Liver (tissue), 3 donors: Measurements from ENCODE around the gene SLC1A2.

ENCODE experiments used
- ATF3 ChIP-seq: IDR thresholded peaks from 2 replicates; pipeline ENCODE4 v1.6.1; 2016; ENCODE audit warnings: antibody characterized with exemption
- FOXA1 ChIP-seq: IDR thresholded peaks from 2 replicates; pipeline ENCODE4 v1.6.1; 2016; ENCODE audit warnings: antibody characterized with exemption
- GABPA ChIP-seq, 2 donors: IDR thresholded peaks in 1 of 2; conservative IDR thresholded peaks in 1 of 2; 2 replicates each; pipeline ENCODE4 v1.6.1; 2016; ENCODE audit warnings: antibody characterized with exemption in 2 of 2, mild to moderate bottlenecking in 1 of 2, moderate library complexity in 1 of 2
- HNF4A ChIP-seq, 2 donors: conservative IDR thresholded peaks; 2 replicates each; pipeline ENCODE4 v1.6.1; 2016; ENCODE audit warnings: antibody characterized with exemption in 2 of 2, mild to moderate bottlenecking in 2 of 2
- RAD21 ChIP-seq, 2 donors: IDR thresholded peaks; 2 replicates each; pipeline ENCODE4 v1.6.1; 2016; ENCODE audit warnings: antibody characterized with exemption in 2 of 2, mild to moderate bottlenecking in 2 of 2
- RXRA ChIP-seq, 2 donors: IDR thresholded peaks; 2 replicates each; pipeline ENCODE4 v1.6.1; 2017 to 2018; ENCODE audit warnings: antibody characterized with exemption in 2 of 2, mild to moderate bottlenecking in 1 of 2
- SP1 ChIP-seq: IDR thresholded peaks from 2 replicates; pipeline ENCODE4 v1.6.1; 2018; ENCODE audit warnings: antibody characterized with exemption, mild to moderate bottlenecking
- TAF1 ChIP-seq: conservative IDR thresholded peaks from 2 replicates; pipeline ENCODE4 v1.6.1; 2016; ENCODE audit warnings: antibody characterized with exemption, mild to moderate bottlenecking
- YY1 ChIP-seq: IDR thresholded peaks from 2 replicates; pipeline ENCODE4 v1.6.1; 2016; ENCODE audit warnings: antibody characterized with exemption, mild to moderate bottlenecking
- TF ChIP-seq, protein P1 (sequence below): fragments of 150-350 bp; IDR thresholded peaks from 2 replicates; pipeline ENCODE4 v1.5.1; 2017; ENCODE audit warnings: improper control_type of control experiment, low read depth, low read length; ENCODE audit not compliant: missing input control
- TF ChIP-seq, protein P2 (sequence below): IDR thresholded peaks from 2 replicates; pipeline ENCODE4 v1.6.1; 2016; ENCODE audit warnings: antibody characterized with exemption
- TF ChIP-seq, protein P3 (sequence below): IDR thresholded peaks from 2 replicates; pipeline ENCODE4 v1.6.1; 2016; ENCODE audit warnings: antibody characterized with exemption
- TF ChIP-seq, protein P4 (sequence below): IDR thresholded peaks from 2 replicates; pipeline ENCODE4 v1.6.1; 2016; ENCODE audit warnings: antibody characterized with exemption, mild to moderate bottlenecking
- donor health status: healthy.
- donor health status: healthy.

DNA sequence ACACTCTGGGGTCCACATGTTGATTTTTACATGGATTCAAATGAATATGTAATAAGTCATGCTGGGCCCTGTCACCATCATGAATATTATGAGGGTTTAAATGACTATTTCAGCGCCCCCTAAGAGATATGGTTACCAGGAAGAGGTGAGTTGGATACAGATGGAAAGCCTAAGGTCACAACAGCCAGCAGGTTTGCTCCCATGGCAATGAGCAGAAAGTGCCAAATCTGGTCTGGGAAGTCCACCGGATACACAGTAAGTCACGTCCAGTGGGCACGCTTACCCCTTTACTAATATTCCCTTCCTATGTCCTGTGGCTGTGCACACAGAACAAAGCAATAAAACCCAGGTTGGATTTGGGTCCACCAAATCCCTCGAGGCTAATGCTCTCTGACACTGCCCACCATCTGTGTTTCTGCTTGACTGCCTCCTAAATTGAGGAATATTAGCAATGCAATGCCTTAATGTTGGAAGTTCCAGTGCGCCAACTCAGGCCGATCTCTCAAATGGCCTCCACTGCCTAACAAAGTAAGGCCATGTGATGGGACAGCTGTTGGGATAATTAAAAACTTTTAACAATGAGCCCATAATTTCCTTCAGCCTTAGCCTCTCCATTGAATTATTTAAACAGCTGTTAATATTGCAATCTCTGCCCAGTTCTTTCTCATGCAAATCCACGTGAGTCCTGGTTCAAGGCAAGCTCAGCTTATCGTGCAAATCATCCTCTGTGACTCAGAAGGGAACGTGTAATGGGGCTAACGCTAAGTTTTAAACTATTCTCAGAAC, 97.6 kb downstream of the SLC1A2 start:
- TF ChIP-seq, protein P1, sequence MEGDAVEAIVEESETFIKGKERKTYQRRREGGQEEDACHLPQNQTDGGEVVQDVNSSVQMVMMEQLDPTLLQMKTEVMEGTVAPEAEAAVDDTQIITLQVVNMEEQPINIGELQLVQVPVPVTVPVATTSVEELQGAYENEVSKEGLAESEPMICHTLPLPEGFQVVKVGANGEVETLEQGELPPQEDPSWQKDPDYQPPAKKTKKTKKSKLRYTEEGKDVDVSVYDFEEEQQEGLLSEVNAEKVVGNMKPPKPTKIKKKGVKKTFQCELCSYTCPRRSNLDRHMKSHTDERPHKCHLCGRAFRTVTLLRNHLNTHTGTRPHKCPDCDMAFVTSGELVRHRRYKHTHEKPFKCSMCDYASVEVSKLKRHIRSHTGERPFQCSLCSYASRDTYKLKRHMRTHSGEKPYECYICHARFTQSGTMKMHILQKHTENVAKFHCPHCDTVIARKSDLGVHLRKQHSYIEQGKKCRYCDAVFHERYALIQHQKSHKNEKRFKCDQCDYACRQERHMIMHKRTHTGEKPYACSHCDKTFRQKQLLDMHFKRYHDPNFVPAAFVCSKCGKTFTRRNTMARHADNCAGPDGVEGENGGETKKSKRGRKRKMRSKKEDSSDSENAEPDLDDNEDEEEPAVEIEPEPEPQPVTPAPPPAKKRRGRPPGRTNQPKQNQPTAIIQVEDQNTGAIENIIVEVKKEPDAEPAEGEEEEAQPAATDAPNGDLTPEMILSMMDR = no peak
- TF ChIP-seq ATF3 (no peak), GABPA (IDR thresholded peaks at IDR 0.05 in 1 of 2, conservative IDR thresholded peaks at IDR 0.05 in 1 of 2) (no peak), YY1 (no peak), SP1 (no peak), HNF4A (conservative IDR thresholded peaks at IDR 0.05) (no peak), RAD21 (IDR thresholded peaks at IDR 0.05) (no peak), FOXA1 (no peak), TAF1 (no peak), RXRA (IDR thresholded peaks at IDR 0.05) (no peak)
- TF ChIP-seq, protein P2, sequence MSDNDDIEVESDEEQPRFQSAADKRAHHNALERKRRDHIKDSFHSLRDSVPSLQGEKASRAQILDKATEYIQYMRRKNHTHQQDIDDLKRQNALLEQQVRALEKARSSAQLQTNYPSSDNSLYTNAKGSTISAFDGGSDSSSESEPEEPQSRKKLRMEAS = no peak
- TF ChIP-seq, protein P3, sequence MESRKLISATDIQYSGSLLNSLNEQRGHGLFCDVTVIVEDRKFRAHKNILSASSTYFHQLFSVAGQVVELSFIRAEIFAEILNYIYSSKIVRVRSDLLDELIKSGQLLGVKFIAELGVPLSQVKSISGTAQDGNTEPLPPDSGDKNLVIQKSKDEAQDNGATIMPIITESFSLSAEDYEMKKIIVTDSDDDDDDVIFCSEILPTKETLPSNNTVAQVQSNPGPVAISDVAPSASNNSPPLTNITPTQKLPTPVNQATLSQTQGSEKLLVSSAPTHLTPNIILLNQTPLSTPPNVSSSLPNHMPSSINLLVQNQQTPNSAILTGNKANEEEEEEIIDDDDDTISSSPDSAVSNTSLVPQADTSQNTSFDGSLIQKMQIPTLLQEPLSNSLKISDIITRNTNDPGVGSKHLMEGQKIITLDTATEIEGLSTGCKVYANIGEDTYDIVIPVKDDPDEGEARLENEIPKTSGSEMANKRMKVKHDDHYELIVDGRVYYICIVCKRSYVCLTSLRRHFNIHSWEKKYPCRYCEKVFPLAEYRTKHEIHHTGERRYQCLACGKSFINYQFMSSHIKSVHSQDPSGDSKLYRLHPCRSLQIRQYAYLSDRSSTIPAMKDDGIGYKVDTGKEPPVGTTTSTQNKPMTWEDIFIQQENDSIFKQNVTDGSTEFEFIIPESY = no peak
- TF ChIP-seq, protein P4, sequence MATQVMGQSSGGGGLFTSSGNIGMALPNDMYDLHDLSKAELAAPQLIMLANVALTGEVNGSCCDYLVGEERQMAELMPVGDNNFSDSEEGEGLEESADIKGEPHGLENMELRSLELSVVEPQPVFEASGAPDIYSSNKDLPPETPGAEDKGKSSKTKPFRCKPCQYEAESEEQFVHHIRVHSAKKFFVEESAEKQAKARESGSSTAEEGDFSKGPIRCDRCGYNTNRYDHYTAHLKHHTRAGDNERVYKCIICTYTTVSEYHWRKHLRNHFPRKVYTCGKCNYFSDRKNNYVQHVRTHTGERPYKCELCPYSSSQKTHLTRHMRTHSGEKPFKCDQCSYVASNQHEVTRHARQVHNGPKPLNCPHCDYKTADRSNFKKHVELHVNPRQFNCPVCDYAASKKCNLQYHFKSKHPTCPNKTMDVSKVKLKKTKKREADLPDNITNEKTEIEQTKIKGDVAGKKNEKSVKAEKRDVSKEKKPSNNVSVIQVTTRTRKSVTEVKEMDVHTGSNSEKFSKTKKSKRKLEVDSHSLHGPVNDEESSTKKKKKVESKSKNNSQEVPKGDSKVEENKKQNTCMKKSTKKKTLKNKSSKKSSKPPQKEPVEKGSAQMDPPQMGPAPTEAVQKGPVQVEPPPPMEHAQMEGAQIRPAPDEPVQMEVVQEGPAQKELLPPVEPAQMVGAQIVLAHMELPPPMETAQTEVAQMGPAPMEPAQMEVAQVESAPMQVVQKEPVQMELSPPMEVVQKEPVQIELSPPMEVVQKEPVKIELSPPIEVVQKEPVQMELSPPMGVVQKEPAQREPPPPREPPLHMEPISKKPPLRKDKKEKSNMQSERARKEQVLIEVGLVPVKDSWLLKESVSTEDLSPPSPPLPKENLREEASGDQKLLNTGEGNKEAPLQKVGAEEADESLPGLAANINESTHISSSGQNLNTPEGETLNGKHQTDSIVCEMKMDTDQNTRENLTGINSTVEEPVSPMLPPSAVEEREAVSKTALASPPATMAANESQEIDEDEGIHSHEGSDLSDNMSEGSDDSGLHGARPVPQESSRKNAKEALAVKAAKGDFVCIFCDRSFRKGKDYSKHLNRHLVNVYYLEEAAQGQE = no peak
